HepG2 (cell line): Measurements from ENCODE around the gene MIR17HG. TPM values are rescaled to one million over a fixed set of nuclear protein-coding genes. Genes with fewer than 3 reads are reported as not detected.

ENCODE experiments used
- ATAC-seq: fragments of 200-7000 bp; cut with Tn5 transposase; 3 replicates; pipeline ENCODE4 v1.9.1; 2020; ENCODE audit warnings: mild to moderate bottlenecking, moderate library complexity
- BruUV-seq: library from RNA; stranded (reverse); fragments of 400-500 nt; replicated peaks from 2 replicates; lab custom pipeline; 2021; lab: Mats Ljungman, UMichigan
- CTCF ChIA-PET: fragments of 300-600 bp; formaldehyde crosslinking; extraction: SDS; loops from one replicate; lab custom pipeline; 2021; ENCODE audit warnings: low total read pairs, inconsistent platforms, low intra/inter-chr PET ratio; lab: Yijun Ruan, JAX
- POLR2A ChIA-PET: fragments of 350-600 bp; sonication (Branson Sonifier 250); formaldehyde crosslinking; loops from one replicate; lab custom pipeline; 2020; ENCODE audit warnings: antibody characterized with exemption, inconsistent platforms; lab: Yijun Ruan, JAX
- DNase-seq: peaks from one replicate; pipeline ENCODE4 v3.0.0-alpha.2; 2015; ENCODE audit warnings: low spot score
- FAIRE-seq: peaks from 3 replicates; lab custom pipeline; 2011; peaks lifted over from hg19 to GRCh38; lab: Jason Lieb, UNC
- H2AFZ ChIP-seq: one replicate; pipeline ENCODE4 v1.6.1; 2011; ENCODE audit warnings: low read length, inconsistent platforms
- H3K27ac ChIP-seq: fragments of 300-600 bp; 3 replicates; pipeline ENCODE4 v1.8.0; 2011; ENCODE audit warnings: mixed run types, mild to moderate bottlenecking, mixed read lengths, low read length, inconsistent platforms; ENCODE audit not compliant: insufficient read depth; ENCODE audit errors: extremely low read length
- H3K27me3 ChIP-seq, 2 experiments: fragments of 200-600 bp in 1 of 2; 2 replicates in 1 of 2; 3 replicates in 1 of 2; pipeline versions ENCODE4 v1.6.0 to v1.8.0; 2011; ENCODE audit warnings: low read length in 2 of 2, mild to moderate bottlenecking in 2 of 2, moderate library complexity in 2 of 2, inconsistent platforms in 1 of 2; ENCODE audit not compliant: insufficient read depth in 2 of 2, control insufficient read depth in 1 of 2
- H3K36me3 ChIP-seq, 2 experiments: fragments of 200-600 bp in 1 of 2; replicated peaks in 1 of 2; 2 replicates in 1 of 2; 3 replicates in 1 of 2; pipeline versions ENCODE4 v1.5.1 to v1.8.0; 2011; ENCODE audit warnings: low read length in 2 of 2, inconsistent platforms in 1 of 2; ENCODE audit not compliant: insufficient read depth in 2 of 2, control insufficient read depth in 1 of 2
- H3K4me1 ChIP-seq: 2 replicates; pipeline ENCODE4 v1.5.1; 2012; ENCODE audit warnings: low read length, inconsistent platforms; ENCODE audit not compliant: insufficient read depth
- H3K4me2 ChIP-seq: 2 replicates; pipeline ENCODE4 v1.6.0; 2011; ENCODE audit warnings: low read depth, low read length, inconsistent platforms
- H3K4me3 ChIP-seq, 3 experiments: fragments of 200-600 bp in 1 of 3; sonication (generic), shearing (Covaris generic) in 1 of 3; replicated peaks in 1 of 3; 2 replicates each; pipeline ENCODE4 v1.5.1; 2011 to 2016; ENCODE audit warnings: low read length in 3 of 3, inconsistent platforms in 2 of 3, low read depth in 2 of 3, mild to moderate bottlenecking in 2 of 3, control low read depth in 1 of 3, mixed read lengths in 1 of 3; ENCODE audit not compliant: insufficient read depth in 1 of 3
- H3K79me2 ChIP-seq: one replicate; pipeline ENCODE4 v1.6.1; 2011; ENCODE audit warnings: low read length, inconsistent platforms; ENCODE audit not compliant: insufficient read depth
- H3K9ac ChIP-seq: 2 replicates; pipeline ENCODE4 v1.6.0; 2011; ENCODE audit warnings: mild to moderate bottlenecking, low read depth, low read length, inconsistent platforms; ENCODE audit not compliant: insufficient read depth
- H3K9me3 ChIP-seq: 2 replicates; pipeline ENCODE4 v1.5.1; 2012; ENCODE audit warnings: mild to moderate bottlenecking, low read length
- H4K20me1 ChIP-seq: 2 replicates; pipeline ENCODE4 v1.6.0; 2011; ENCODE audit warnings: inconsistent platforms, mild to moderate bottlenecking, low read length, moderate library complexity; ENCODE audit not compliant: insufficient read depth
- ADNP ChIP-seq: sonication (generic); formaldehyde crosslinking; IDR thresholded peaks from 2 replicates; pipeline ENCODE4 v1.4.0; 2020; ENCODE audit warnings: missing genetic modification reagents
- GATAD1 ChIP-seq: IDR thresholded peaks from 2 replicates; pipeline ENCODE4 v1.6.1; 2016; ENCODE audit warnings: missing genetic modification reagents, missing compliant biosample characterization
- NONO ChIP-seq, 2 experiments: fragments of 450-650 bp in 1 of 2; sonication (generic) in 1 of 2; formaldehyde crosslinking in 1 of 2; IDR thresholded peaks in 1 of 2; conservative IDR thresholded peaks in 1 of 2; 2 replicates each; pipeline versions ENCODE4 v1.6.1 to v1.8.0; 2017 to 2022; ENCODE audit warnings: mild to moderate bottlenecking in 1 of 2, missing genetic modification reagents in 1 of 2, moderate library complexity in 1 of 2
- PAXIP1 ChIP-seq: sonication (generic); formaldehyde crosslinking; conservative IDR thresholded peaks from 2 replicates; pipeline ENCODE4 v1.4.0; 2020; ENCODE audit warnings: mild to moderate bottlenecking, missing genetic modification reagents, moderate library complexity
- YEATS4 ChIP-seq: sonication (generic); formaldehyde crosslinking; IDR thresholded peaks from 2 replicates; pipeline ENCODE4 v1.4.0; 2020; ENCODE audit warnings: missing genetic modification reagents, borderline replicate concordance
- ZFP91 ChIP-seq: sonication (generic); formaldehyde crosslinking; IDR thresholded peaks from 2 replicates; pipeline ENCODE4 v1.9.0; 2022; ENCODE audit warnings: missing genetic modification reagents, mild to moderate bottlenecking, borderline replicate concordance
- ZNF558 ChIP-seq: sonication (generic); formaldehyde crosslinking; IDR thresholded peaks from 2 replicates; pipeline ENCODE4 v1.9.0; 2022; ENCODE audit warnings: mild to moderate bottlenecking, missing genetic modification reagents, borderline replicate concordance
- ZNF607 ChIP-seq: sonication (generic); formaldehyde crosslinking; IDR thresholded peaks from 2 replicates; pipeline ENCODE4 v1.5.1; 2020; ENCODE audit warnings: missing genetic modification reagents, mild to moderate bottlenecking, borderline replicate concordance
- ZNF749 ChIP-seq: sonication (generic); formaldehyde crosslinking; IDR thresholded peaks from 2 replicates; pipeline ENCODE4 v1.8.0; 2022; ENCODE audit warnings: mild to moderate bottlenecking, missing genetic modification reagents, moderate library complexity, borderline replicate concordance
- WGBS: methylation state at CpG from one replicate; pipeline ENCODE4 v1.1.6; 2017; ENCODE audit warnings: low lambda C conversion rate; 5-methylcytosine and 5-hydroxymethylcytosine counted together
- in situ Hi-C: cut with HindIII; loops from 2 replicates; pipeline ENCODE4 v1.10.0; 2017; ENCODE audit warnings: low pct_unique_long_range_greater_than_20kb; ENCODE audit not compliant: extremely low pct_ligation_motif_present
- intact Hi-C: fragments of 100-400 bp; cut with micrococcal nuclease; formaldehyde crosslinking; loops from one replicate; pipeline ENCODE4 v1.10.0; 2022; ENCODE audit not compliant: unreplicated experiment
- polyA plus RNA-seq, 8 experiments: library from polyadenylated mRNA; depleted of rRNA in 3 of 8; stranded (reverse) in 7 of 8; unstranded in 1 of 8; fragments of >200 nt; fragmentation: Illumina TruSeq in 4 of 8; extraction: Trizol in 4 of 8; gene quantifications; 2 replicates each; pipeline versions ENCODE4 v1.2.1 to v1.2.3, GENCODE V29; 2011 to 2016; ENCODE audit warnings: low read depth in 4 of 8, missing spikeins in 1 of 8, mixed read lengths in 1 of 8; ENCODE audit not compliant: insufficient read depth in 1 of 8
- total RNA-seq, 5 experiments: library from RNA; depleted of rRNA; stranded (reverse); fragments of >200 nt; fragmentation: Illumina TruSeq; extraction: Trizol; gene quantifications; 2 replicates each; pipeline ENCODE4 v1.2.3, GENCODE V29; 2016; ENCODE audit warnings: low read depth in 1 of 5

MIR17HG gene
- total and polyA plus RNA-seq, 2 of the 13 experiments (the other 11 are each of a cell fraction or from before 2014, with no cell fraction given), result 2.5 to 12.3 TPM

- no peak for TF ChIP-seq PAXIP1 (CRISPR knock-in tag)
- TF ChIP-seq, all 625 proteins: peak for 0
These were observed 42.7 kb upstream of the MIR17HG start (continued) for GRCh38 chr13:91304741-91305140.

- in situ Hi-C loops, result no loop called here
- DNase-seq (no peak), ATAC-seq (no peak), FAIRE-seq (no peak)
- 0% methylated on average over 1 of the region's 1 CpG for WGBS
- no peaks in the 10 kb centered on the region for H3K36me3 ChIP-seq
- no peak overlapping the region for H3K27ac ChIP-seq
- H3K9ac ChIP-seq, result no peak overlapping the region
- ChIA-PET POLR2A (no interaction called here), CTCF (no interaction called here)
- H3K4me3 ChIP-seq, result no peak overlapping the region
- BruUV-seq, result no TSS peak
- H2AFZ ChIP-seq, result no peak overlapping the region
- H3K4me2 ChIP-seq, result no peak overlapping the region
- TF ChIP-seq GATAD1 (CRISPR knock-in tag), result no peak
- no peak for TF ChIP-seq ZNF607 (CRISPR knock-in tag)
- no peak for TF ChIP-seq ZNF558 (CRISPR knock-in tag)
- no peak for TF ChIP-seq YEATS4
- TF ChIP-seq ADNP, result no peak
- no peak for TF ChIP-seq ZFP91 (CRISPR knock-in tag)
- TF ChIP-seq ZNF749, result no peak
- no peak for TF ChIP-seq NONO (IDR thresholded peaks at IDR 0.05)
- no peak for TF ChIP-seq NONO (CRISPR knock-in tag; conservative IDR thresholded peaks at IDR 0.05)
- no peaks in the 10 kb centered on the region for H3K79me2 ChIP-seq
- intact Hi-C loops, result no loop called here
- no peaks in the 10 kb centered on the region for H3K9me3 ChIP-seq
- no peaks in the 10 kb centered on the region for H4K20me1 ChIP-seq
- no peaks in the 10 kb centered on the region for H3K27me3 ChIP-seq
- H3K4me1 ChIP-seq, result no peaks in the 10 kb centered on the region
These were observed 41.8 kb upstream of the MIR17HG start for GRCh38 chr13:91305652-91306051.
